NCI-H2196 (cell line): ENCODE data around the gene EEF1E1.

Experiments used
- DNase-seq: peaks from one replicate; lab custom pipeline; 2025; ENCODE audit not compliant: unreplicated experiment; lab: John Stamatoyannopoulos, UW

EEF1E1 gene

GRCh38 chr6:8102122-8102958 is at the start of gene EEF1E1:
EEF1E1 (minus strand) TSS chr6:8102548; CDS start chr6:8102521, 27 bp downstream.
- peak; percentile 93 for DNase-seq

DNA sequence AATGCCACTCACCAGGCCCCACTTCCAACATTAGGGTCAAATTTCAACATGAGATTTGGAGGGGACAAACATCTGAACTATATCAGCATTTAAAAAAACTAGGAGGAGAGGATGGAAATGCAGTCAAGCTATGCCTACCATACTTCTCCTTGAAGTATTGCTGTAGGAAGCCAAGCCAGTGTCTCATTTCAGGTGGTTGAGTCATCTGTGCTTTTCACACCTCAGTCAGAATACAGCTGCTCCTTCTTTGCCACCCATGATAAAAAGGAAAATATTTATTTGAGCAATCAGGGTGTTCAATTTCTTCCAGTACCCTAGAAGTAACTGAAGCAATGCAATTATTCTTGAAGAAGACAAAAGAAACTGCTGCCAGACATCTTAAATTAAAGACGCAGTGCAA is 47.0 kb upstream of the EEF1E1 start:
- DNase-seq = no peak

GRCh38 chr6:8143945-8144344 is 41.6 kb upstream of the EEF1E1 start:
- DNase-seq = no peak

- no peak for DNase-seq
Observed at GRCh38 chr6:8139451-8139850, 37.1 kb upstream of the EEF1E1 start.

GRCh38 chr6:8137529-8137939 is 35.2 kb upstream of the EEF1E1 start:
- no peak for DNase-seq

DNA sequence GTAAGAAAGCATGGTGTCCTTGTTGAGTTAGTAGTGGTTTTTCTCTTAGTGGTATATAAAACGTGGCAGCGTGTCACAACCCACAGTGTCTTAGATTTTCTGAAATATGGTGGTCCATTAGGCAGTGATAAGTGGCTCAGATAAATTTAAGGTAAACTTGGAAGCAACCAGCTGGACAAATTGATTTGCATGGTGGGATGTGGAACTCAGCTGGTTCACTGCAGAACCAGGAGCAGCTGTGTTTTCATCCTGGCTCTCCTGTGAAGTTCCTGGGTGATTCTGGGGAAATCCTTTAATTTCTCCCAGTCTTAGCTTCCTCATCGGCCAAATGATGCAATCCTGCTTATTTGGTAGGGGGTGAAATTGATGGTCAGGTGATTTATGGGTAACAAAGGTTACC is 32.9 kb upstream of the EEF1E1 start:
- DNase-seq = no peak

DNA sequence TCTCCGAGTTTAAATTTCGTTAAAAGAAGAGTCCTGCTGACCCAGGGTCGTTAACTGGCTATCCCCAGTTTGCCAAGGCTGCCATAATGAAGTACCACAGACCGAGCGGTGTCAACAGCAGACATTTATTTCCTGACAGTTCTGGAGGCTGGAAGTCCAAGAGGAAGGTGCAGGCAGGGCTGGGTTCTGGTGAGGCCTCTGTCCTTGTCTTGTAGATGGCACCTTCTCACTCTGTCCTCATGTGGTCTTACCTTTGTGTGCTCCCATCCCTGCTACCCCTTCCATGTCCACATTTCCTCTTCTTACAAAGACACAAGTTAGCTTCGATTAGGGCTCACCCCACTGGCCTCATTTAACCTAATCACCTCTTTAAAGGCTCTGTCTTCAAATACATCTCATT is 29.8 kb upstream of the EEF1E1 start:
- DNase-seq = no peak

GRCh38 chr6:8131265-8131897 is 29.0 kb upstream of the EEF1E1 start:
- DNase-seq = peak; percentile 55

GRCh38 chr6:8130399-8130798 is 28.1 kb upstream of the EEF1E1 start:
- no peak for DNase-seq

- DNase-seq = no peak
Observed at GRCh38 chr6:8123236-8123635, 20.9 kb upstream of the EEF1E1 start.

DNA sequence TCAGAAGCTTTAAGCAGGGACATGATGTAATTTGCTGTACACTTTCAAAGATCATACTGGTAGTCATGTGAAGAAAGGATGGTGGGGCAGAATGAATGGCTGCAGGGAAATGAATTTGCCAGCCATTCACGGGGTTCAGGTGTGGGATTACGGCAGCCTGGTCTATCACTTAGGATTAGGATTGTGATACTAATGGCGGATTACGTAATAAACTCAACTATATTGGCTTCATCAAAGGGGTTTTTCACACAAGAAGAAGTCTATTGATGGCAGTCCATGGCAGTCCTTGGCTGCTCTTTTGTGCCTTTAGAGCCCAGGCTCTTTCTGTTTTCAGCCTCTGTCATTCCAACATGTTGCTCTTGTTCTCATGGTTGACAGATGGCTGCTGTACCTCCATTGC is 12.6 kb upstream of the EEF1E1 start:
- DNase-seq = no peak

GRCh38 chr6:8113131-8113654 is 10.8 kb upstream of the EEF1E1 start:
- no peak for DNase-seq

- DNase-seq = no peak
Observed at GRCh38 chr6:8110725-8111124, 8.4 kb upstream of the EEF1E1 start.

GRCh38 chr6:8110117-8110721 is 7.9 kb upstream of the EEF1E1 start:
- DNase-seq = no peak

DNA sequence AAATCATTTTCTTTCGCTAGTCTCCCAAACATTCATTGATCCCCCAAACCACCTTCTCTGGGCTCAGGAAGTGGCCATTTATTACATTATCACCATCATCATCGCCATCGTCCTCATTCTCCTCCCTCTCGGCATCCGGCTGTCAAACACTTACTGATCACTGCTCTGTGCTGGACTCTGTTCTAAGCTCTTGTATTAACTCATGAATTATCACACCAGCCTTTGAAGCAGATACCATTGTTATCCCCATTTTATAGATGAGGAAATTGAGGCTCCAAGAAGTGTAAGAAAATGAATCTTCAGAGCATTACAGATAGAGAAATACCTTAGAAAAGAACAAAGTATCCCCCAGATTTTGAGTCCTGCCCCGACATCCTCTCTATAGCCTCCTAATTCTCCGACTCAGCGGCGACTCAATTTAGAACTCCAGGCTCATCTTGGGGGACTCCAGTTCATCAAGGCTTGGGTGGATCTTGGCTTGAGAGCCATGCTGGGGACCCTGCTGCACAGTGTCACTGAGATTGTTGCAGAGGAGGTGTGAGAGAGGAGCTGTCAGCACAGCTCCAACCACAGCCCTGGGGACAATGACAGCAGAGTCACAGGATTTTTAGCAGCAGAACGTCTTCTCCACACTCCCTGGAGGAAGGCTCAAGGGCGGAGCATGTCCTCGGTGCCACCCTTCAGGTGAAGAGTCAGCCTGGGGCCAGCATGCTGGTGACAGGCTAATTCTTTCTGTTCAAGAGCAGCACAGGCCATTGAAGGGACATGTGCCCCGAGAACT is 6.6 kb upstream of the EEF1E1 start:
- DNase-seq = no peak

DNA sequence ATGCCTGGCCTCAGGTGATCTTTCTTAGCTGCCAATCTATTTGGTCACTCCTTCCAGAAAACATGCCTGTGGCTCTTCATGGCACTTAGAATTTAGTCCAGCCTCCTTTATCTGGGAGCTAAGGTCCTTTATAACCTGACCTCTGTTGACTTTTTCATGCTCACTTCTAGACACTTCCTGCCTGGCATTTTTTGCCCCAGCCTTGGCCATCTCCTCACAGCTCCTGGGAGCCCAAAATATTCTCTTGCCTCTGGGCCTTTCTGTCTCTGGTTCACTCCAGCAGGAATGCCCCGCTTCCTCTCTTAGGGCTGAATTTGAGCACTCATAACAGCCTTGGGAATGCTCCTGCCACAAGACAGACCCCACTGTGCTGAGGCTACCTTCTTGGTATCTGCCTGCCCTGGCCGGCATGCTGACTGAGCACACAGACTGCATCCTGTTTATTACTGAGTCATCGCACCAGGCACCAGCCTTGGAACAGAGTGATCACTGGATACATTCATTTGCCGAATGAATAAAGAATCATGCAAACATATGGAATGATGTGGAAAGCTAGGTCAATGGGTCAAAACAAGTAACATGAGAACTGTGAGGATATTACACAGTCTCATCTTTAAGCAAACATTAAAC is 5.8 kb upstream of the EEF1E1 start:
- DNase-seq = no peak

GRCh38 chr6:8105791-8106190 is 3.4 kb upstream of the EEF1E1 start:
- no peak for DNase-seq

- no peak for DNase-seq
Observed at GRCh38 chr6:8103726-8104125, 1.4 kb upstream of the EEF1E1 start.

GRCh38 chr6:8100159-8100854 is 2.0 kb downstream of the EEF1E1 start:
- DNase-seq = no peak

DNA sequence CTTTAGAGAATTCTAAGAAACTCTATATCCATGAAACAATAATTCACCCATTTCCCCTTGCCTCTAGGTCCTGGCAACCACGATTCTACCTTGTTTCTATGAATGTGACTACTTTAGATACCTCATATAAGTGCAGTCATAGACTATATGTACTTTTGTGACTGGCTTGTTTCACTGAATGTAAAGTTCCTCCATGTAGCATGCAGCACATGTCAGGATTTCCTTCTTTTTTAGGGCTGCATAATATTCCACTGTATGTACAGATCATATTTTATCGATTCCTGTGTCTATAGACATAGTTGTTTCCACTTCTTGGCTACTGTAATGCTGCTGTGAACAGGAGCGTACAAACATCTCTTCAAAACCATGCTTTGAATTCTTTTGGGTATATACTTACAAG is 11.7 kb downstream of the EEF1E1 start:
- no peak for DNase-seq
